HG02642 (cell line): Measurements from ENCODE around the gene GP2.
"Not testable (repeated sequence)": the region's sequence is repeated elsewhere in the genome, so short reads cannot be mapped to it uniquely, and the experiment has no call there.

ENCODE experiments used
- ATAC-seq: cut with Tn5 transposase; IDR thresholded peaks from one replicate; pipeline ENCODE4 v1.9.1; 2021; ENCODE audit warnings: mild to moderate bottlenecking; ENCODE audit not compliant: unreplicated experiment, poor library complexity

Gene GP2

GRCh38 chr16:20326321-20326720, 992 bp downstream of the GP2 start:
- no peak for ATAC-seq

GRCh38 chr16:20325005-20325404, 2.3 kb downstream of the GP2 start:
- ATAC-seq = no peak

GRCh38 chr16:20323591-20324117, 3.7 kb downstream of the GP2 start:
- no peak for ATAC-seq

- ATAC-seq = no peak
Measured at GRCh38 chr16:20322696-20323095, 4.6 kb downstream of the GP2 start.

- ATAC-seq = no peak
Measured at GRCh38 chr16:20321671-20322070, 5.6 kb downstream of the GP2 start.

GRCh38 chr16:20321051-20321450, 6.3 kb downstream of the GP2 start:
- not testable (repeated sequence) for ATAC-seq

GRCh38 chr16:20320592-20320991, 6.7 kb downstream of the GP2 start:
- no peak for ATAC-seq

- ATAC-seq = no peak
Measured at GRCh38 chr16:20320178-20320577, 7.1 kb downstream of the GP2 start.

GRCh38 chr16:20319406-20319805, 7.9 kb downstream of the GP2 start:
- no peak for ATAC-seq

- ATAC-seq = no peak
Measured at GRCh38 chr16:20318437-20318836, 8.9 kb downstream of the GP2 start.

- ATAC-seq = no peak
Measured at GRCh38 chr16:20318006-20318405, 9.3 kb downstream of the GP2 start.

- no peak for ATAC-seq
Measured at GRCh38 chr16:20317117-20317516, 10.2 kb downstream of the GP2 start.

GRCh38 chr16:20316715-20317114, 10.6 kb downstream of the GP2 start:
- no peak for ATAC-seq

- ATAC-seq = no peak
Measured at GRCh38 chr16:20315764-20316163, 11.5 kb downstream of the GP2 start.

GRCh38 chr16:20314575-20314974, 12.7 kb downstream of the GP2 start:
- ATAC-seq = no peak

GRCh38 chr16:20313741-20314140, 13.6 kb downstream of the GP2 start:
- ATAC-seq = no peak

GRCh38 chr16:20312536-20313095, 14.7 kb downstream of the GP2 start:
- not testable (repeated sequence) for ATAC-seq

GRCh38 chr16:20311548-20311947, 15.8 kb downstream of the GP2 start:
- ATAC-seq = no peak

- no peak for ATAC-seq
Measured at GRCh38 chr16:20310421-20311395, 16.6 kb downstream of the GP2 start.

GRCh38 chr16:20309786-20310185, 17.5 kb downstream of the GP2 start:
- no peak for ATAC-seq

- no peak for ATAC-seq
Measured at GRCh38 chr16:20308801-20309590, 18.3 kb downstream of the GP2 start.
